IMR-90 (cell line): ENCODE measurements around the gene MPRIP. TPM values are rescaled to one million over a fixed set of nuclear protein-coding genes. Genes with fewer than 3 reads are reported as not detected.

Source experiments
- ATAC-seq: fragments of 200-7000 bp; cut with Tn5 transposase; 2 replicates; pipeline ENCODE4 v1.9.1; 2020; ENCODE audit warnings: low read depth, mild to moderate bottlenecking, moderate library complexity
- BruUV-seq: library from RNA; stranded (reverse); fragments of 400-500 nt; replicated peaks from 2 replicates; lab custom pipeline; 2021; lab: Mats Ljungman, UMichigan
- CTCF ChIA-PET: fragments of 300-600 bp; formaldehyde crosslinking; extraction: SDS; loops from one replicate; lab custom pipeline; 2021; ENCODE audit warnings: antibody characterized with exemption; lab: Yijun Ruan, JAX
- POLR2A ChIA-PET: fragments of 300-600 bp; sonication (Branson Sonifier 250); formaldehyde crosslinking; loops from one replicate; lab custom pipeline; 2022; ENCODE audit warnings: antibody characterized with exemption; ENCODE audit not compliant: unreplicated experiment; lab: Charles Lee
- DNase-seq: peaks from one replicate; pipeline ENCODE4 v3.0.0; 2013
- H2AFZ ChIP-seq: replicated peaks from 2 replicates; pipeline ENCODE3; 2013; ENCODE audit warnings: low read length, mild to moderate bottlenecking; ENCODE audit not compliant: poor library complexity
- H2AK5ac ChIP-seq: 2 replicates; pipeline ENCODE4 v1.6.1; 2013; ENCODE audit warnings: low read depth, low read length, inconsistent platforms
- H2AK9ac ChIP-seq: replicated peaks from 2 replicates; pipeline ENCODE3; 2013; ENCODE audit warnings: mild to moderate bottlenecking, low read depth, low read length, moderate library complexity; ENCODE audit not compliant: poor library complexity
- H2BK120ac ChIP-seq: 2 replicates; pipeline ENCODE4 v1.6.1; 2013; ENCODE audit warnings: low read depth, low read length, inconsistent platforms
- H2BK15ac ChIP-seq: 3 replicates; pipeline ENCODE4 v1.6.1; 2013; ENCODE audit warnings: low read depth, low read length, inconsistent platforms
- H2BK20ac ChIP-seq: 2 replicates; pipeline ENCODE4 v1.6.1; 2013; ENCODE audit warnings: low read depth, mild to moderate bottlenecking, inconsistent platforms, low read length, moderate library complexity
- H2BK5ac ChIP-seq: 2 replicates; pipeline ENCODE4 v1.6.1; 2013; ENCODE audit warnings: mild to moderate bottlenecking, low read depth, low read length, inconsistent platforms; ENCODE audit not compliant: poor library complexity, severe bottlenecking
- H3K14ac ChIP-seq: replicated peaks from 2 replicates; pipeline ENCODE4 v1.6.1; 2013; ENCODE audit warnings: low read depth, low read length, inconsistent platforms
- H3K18ac ChIP-seq: 2 replicates; pipeline ENCODE4 v1.6.1; 2013; ENCODE audit warnings: low read depth, low read length, control low read depth
- H3K23ac ChIP-seq: 2 replicates; pipeline ENCODE4 v1.6.1; 2013; ENCODE audit warnings: low read depth, low read length, inconsistent platforms
- H3K27ac ChIP-seq: 2 replicates; pipeline ENCODE4 v1.5.1; 2013; ENCODE audit warnings: mild to moderate bottlenecking, control low read depth, low read length; ENCODE audit not compliant: insufficient read depth
- H3K27me3 ChIP-seq: 2 replicates; pipeline ENCODE4 v1.6.1; 2013; ENCODE audit warnings: low read length; ENCODE audit not compliant: control insufficient read depth, insufficient read depth
- H3K36me3 ChIP-seq: 2 replicates; pipeline ENCODE4 v1.6.1; 2013; ENCODE audit warnings: low read length, mixed read lengths; ENCODE audit not compliant: control insufficient read depth, insufficient read depth
- H3K4ac ChIP-seq: 2 replicates; pipeline ENCODE4 v1.6.1; 2013; ENCODE audit warnings: low read depth, low read length, inconsistent platforms
- H3K4me1 ChIP-seq: 2 replicates; pipeline ENCODE4 v1.6.1; 2013; ENCODE audit warnings: low read length, mixed read lengths; ENCODE audit not compliant: control insufficient read depth, insufficient read depth
- H3K4me2 ChIP-seq: 2 replicates; pipeline ENCODE4 v1.6.1; 2013; ENCODE audit warnings: low read depth, mild to moderate bottlenecking, control low read depth, low read length, moderate library complexity
- H3K4me3 ChIP-seq: 2 replicates; pipeline ENCODE4 v1.5.1; 2013; ENCODE audit warnings: low read depth, mild to moderate bottlenecking, control low read depth, low read length, moderate library complexity; ENCODE audit not compliant: insufficient read depth
- H3K56ac ChIP-seq: 2 replicates; pipeline ENCODE4 v1.6.1; 2013; ENCODE audit warnings: low read length, inconsistent platforms; ENCODE audit not compliant: insufficient read depth; ENCODE audit errors: extremely low read depth
- H3K79me1 ChIP-seq, 2 experiments: 2 replicates each; pipeline ENCODE4 v1.6.1; 2013; ENCODE audit warnings: low read length in 2 of 2, inconsistent platforms in 1 of 2, low read depth in 1 of 2
- H3K9ac ChIP-seq: 2 replicates; pipeline ENCODE4 v1.6.1; 2013; ENCODE audit warnings: low read depth, low read length, control low read depth
- H3K9me1 ChIP-seq: 2 replicates; pipeline ENCODE4 v1.6.1; 2013; ENCODE audit warnings: low read length, inconsistent platforms; ENCODE audit not compliant: insufficient read depth
- H3K9me3 ChIP-seq: 2 replicates; pipeline ENCODE4 v1.6.1; 2013; ENCODE audit warnings: low read length; ENCODE audit not compliant: control insufficient read depth, insufficient read depth
- H4K20me1 ChIP-seq: 2 replicates; pipeline ENCODE4 v1.6.1; 2013; ENCODE audit warnings: low read length, inconsistent platforms; ENCODE audit not compliant: insufficient read depth
- H4K5ac ChIP-seq: 2 replicates; pipeline ENCODE4 v1.6.1; 2013; ENCODE audit warnings: mild to moderate bottlenecking, low read depth, low read length, control low read depth
- H4K8ac ChIP-seq, 2 experiments: 2 replicates each; pipeline ENCODE4 v1.6.1; 2013; ENCODE audit warnings: low read depth in 2 of 2, low read length in 2 of 2, control low read depth in 1 of 2, inconsistent platforms in 1 of 2
- H4K91ac ChIP-seq: 2 replicates; pipeline ENCODE4 v1.6.1; 2013; ENCODE audit warnings: low read depth, low read length, inconsistent platforms; ENCODE audit not compliant: insufficient read depth
- CEBPB ChIP-seq: IDR thresholded peaks from 2 replicates; pipeline ENCODE4 v1.6.1; 2012; ENCODE audit warnings: low read depth, low read length, improper control_type of control experiment
- ELK1 ChIP-seq: fragments of 150-350 bp; IDR thresholded peaks from 2 replicates; pipeline ENCODE4 v1.6.1; 2016; ENCODE audit warnings: low read depth, mild to moderate bottlenecking, low read length, moderate library complexity, borderline replicate concordance
- MXI1 ChIP-seq: IDR thresholded peaks from 2 replicates; pipeline ENCODE4 v1.6.1; 2012; ENCODE audit warnings: low read depth, mild to moderate bottlenecking, low read length, moderate library complexity, borderline replicate concordance
- NFE2L2 ChIP-seq: fragments of 150-350 bp; IDR thresholded peaks from 2 replicates; pipeline ENCODE4 v1.6.1; 2016; ENCODE audit warnings: low read depth, mild to moderate bottlenecking, low read length
- RAD21 ChIP-seq: IDR thresholded peaks from 2 replicates; pipeline ENCODE4 v1.6.1; 2012; ENCODE audit warnings: low read length, improper control_type of control experiment
- RCOR1 ChIP-seq: IDR thresholded peaks from 2 replicates; pipeline ENCODE4 v1.6.1; 2012; ENCODE audit warnings: mild to moderate bottlenecking, low read length, improper control_type of control experiment; ENCODE audit not compliant: insufficient replicate concordance
- RFX5 ChIP-seq: IDR thresholded peaks from 2 replicates; pipeline ENCODE4 v1.8.0; 2012; ENCODE audit warnings: low read depth, mild to moderate bottlenecking, low read length, moderate library complexity
- WGBS, 2 experiments: methylation state at CpG; one replicate each; pipeline versions ENCODE4 v1.1.5 to v1.1.7; 2013; ENCODE audit warnings: missing lambda C conversion rate in 2 of 2; ENCODE audit not compliant: insufficient read length in 1 of 2; ENCODE audit errors: extremely low coverage in 2 of 2; 5-methylcytosine and 5-hydroxymethylcytosine counted together
- dilution Hi-C: fragments of 300-500 bp; cut with HindIII; formaldehyde crosslinking; loops from one replicate; pipeline ENCODE4 v1.14.3; 2018; ENCODE audit warnings: low sequenced_read_pairs; ENCODE audit not compliant: unreplicated experiment
- in situ Hi-C: fragments of 300-500 bp; cut with MboI; formaldehyde crosslinking; loops from 3 replicates; pipeline ENCODE4 v1.14.3; 2019; ENCODE audit warnings: low sequenced_read_pairs, inconsistent platforms, mixed read lengths
- intact Hi-C: fragments of 100-400 bp; cut with micrococcal nuclease; formaldehyde crosslinking; loops from 2 replicates; pipeline ENCODE4 v1.10.0; 2022
- polyA plus RNA-seq, 3 experiments: library from polyadenylated mRNA; depleted of rRNA; stranded (reverse); fragments of >200 nt; gene quantifications; 2 replicates each; pipeline ENCODE4 v1.2.3, GENCODE V29; 2012; ENCODE audit warnings: low replicate concordance in 1 of 3
- total RNA-seq: library from RNA; depleted of rRNA; stranded (reverse); fragments of >200 nt; gene quantifications from 2 replicates; pipeline ENCODE4 v1.2.3, GENCODE V29; 2012
- TF ChIP-seq, protein P1 (sequence below): conservative IDR thresholded peaks from 2 replicates; pipeline ENCODE4 v1.5.1; 2012; ENCODE audit warnings: mild to moderate bottlenecking, low read depth, low read length, improper control_type of control experiment

The MPRIP gene
- total and polyA plus RNA-seq, 2 of the 4 experiments (the other 2 are of a cell fraction), result 111 to 149 TPM

DNA sequence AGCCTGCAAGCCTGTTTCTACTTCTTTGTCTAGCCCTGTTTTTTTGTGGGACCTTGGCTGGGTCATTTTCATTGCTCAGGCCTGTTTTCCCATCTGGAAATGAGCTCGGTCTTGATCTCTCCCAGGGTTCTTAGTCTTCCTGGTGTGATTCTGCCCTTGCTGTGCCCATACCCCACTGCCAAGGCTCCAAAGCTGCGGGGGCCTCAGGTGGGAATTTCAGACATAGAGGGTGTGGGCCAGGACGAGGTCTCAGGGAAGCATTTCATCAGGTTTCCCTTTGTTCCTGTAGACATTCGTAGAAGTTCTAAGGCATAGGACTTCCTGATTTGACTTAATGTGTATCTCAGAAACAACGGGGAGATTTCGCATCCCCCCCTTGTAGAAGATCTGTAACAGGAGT lies 5.8 kb downstream of the MPRIP start:
- no peak overlapping the region; the same call in 1 of the 2 replicates for H3K23ac ChIP-seq
- H4K20me1 ChIP-seq, result peaks cover 95% of the 10 kb centered on the region
- no peak overlapping the region for H3K4ac ChIP-seq
- H4K91ac ChIP-seq, result no peak overlapping the region
- intact Hi-C loops, result no loop called here
- no peak overlapping the region for H3K27ac ChIP-seq
- H3K79me1 ChIP-seq, result peaks cover 12 to 83% of the 10 kb centered on the region in 2 experiments; a peak in 3 of 4 replicates
- H4K8ac ChIP-seq, result no peak overlapping the region
- H4K5ac ChIP-seq, result no peak overlapping the region
- no CpG with 5 or more reads among the region's 6 CpGs for WGBS, 2 experiments
- H3K4me3 ChIP-seq, result no peak overlapping the region
- TF ChIP-seq, protein P1, sequence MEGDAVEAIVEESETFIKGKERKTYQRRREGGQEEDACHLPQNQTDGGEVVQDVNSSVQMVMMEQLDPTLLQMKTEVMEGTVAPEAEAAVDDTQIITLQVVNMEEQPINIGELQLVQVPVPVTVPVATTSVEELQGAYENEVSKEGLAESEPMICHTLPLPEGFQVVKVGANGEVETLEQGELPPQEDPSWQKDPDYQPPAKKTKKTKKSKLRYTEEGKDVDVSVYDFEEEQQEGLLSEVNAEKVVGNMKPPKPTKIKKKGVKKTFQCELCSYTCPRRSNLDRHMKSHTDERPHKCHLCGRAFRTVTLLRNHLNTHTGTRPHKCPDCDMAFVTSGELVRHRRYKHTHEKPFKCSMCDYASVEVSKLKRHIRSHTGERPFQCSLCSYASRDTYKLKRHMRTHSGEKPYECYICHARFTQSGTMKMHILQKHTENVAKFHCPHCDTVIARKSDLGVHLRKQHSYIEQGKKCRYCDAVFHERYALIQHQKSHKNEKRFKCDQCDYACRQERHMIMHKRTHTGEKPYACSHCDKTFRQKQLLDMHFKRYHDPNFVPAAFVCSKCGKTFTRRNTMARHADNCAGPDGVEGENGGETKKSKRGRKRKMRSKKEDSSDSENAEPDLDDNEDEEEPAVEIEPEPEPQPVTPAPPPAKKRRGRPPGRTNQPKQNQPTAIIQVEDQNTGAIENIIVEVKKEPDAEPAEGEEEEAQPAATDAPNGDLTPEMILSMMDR, result no peak
- no peak for TF ChIP-seq RFX5
- TF ChIP-seq ELK1, result no peak
- TF ChIP-seq NFE2L2, result no peak
- TF ChIP-seq RAD21, result no peak
- TF ChIP-seq CEBPB, result no peak
- TF ChIP-seq RCOR1, result no peak
- TF ChIP-seq MXI1, result no peak
- peaks cover 2% of the 10 kb centered on the region; the same call in 1 of the 2 replicates for H3K36me3 ChIP-seq
- H2BK20ac ChIP-seq, result no peak overlapping the region
- no peak overlapping the region for H3K56ac ChIP-seq
- no peak overlapping the region for H2AK5ac ChIP-seq
- H2BK5ac ChIP-seq, result no peak overlapping the region
- no peak overlapping the region for H2AFZ ChIP-seq
- no peaks in the 10 kb centered on the region for H3K9me3 ChIP-seq
- in situ Hi-C loops, result no loop called here
- no peak overlapping the region for H3K18ac ChIP-seq
- no peak overlapping the region for H3K14ac ChIP-seq
- no peaks in the 10 kb centered on the region for H3K27me3 ChIP-seq
- H3K9me1 ChIP-seq, result peaks cover 47% of the 10 kb centered on the region
- H3K4me1 ChIP-seq, result peaks cover 22% of the 10 kb centered on the region
- DNase-seq (no peak), ATAC-seq (no peak)
- dilution Hi-C loops, result no loop called here
- CTCF ChIA-PET, result no interaction called here
- H2BK15ac ChIP-seq, result no peak overlapping the region
- H2BK120ac ChIP-seq, result no peak overlapping the region
- H2AK9ac ChIP-seq, result no peak overlapping the region
- no peak overlapping the region for H3K9ac ChIP-seq
- H3K4me2 ChIP-seq, result no peak overlapping the region
- BruUV-seq, result no TSS peak
- POLR2A ChIA-PET, result no interaction called here
